GM23338 (cell line): ENCODE data around the gene NCBP3. TPM values are rescaled to one million over a fixed set of nuclear protein-coding genes. Genes with fewer than 3 reads are reported as not detected.

Experiments
- ATAC-seq: fragments of 200-7000 bp; cut with Tn5 transposase; 3 replicates; pipeline ENCODE4 v1.9.1; 2020
- DNase-seq: peaks from one replicate; pipeline ENCODE4 v3.0.0-alpha.2; 2015; ENCODE audit warnings: low spot score
- H2AFZ ChIP-seq: fragments of 200-600 bp; sonication (generic); 2 replicates; pipeline ENCODE4 v1.8.0; 2016; ENCODE audit warnings: antibody characterized with exemption, mild to moderate bottlenecking, moderate library complexity
- H3F3A ChIP-seq: fragments of 200-600 bp; sonication (generic); replicated peaks from 2 replicates; pipeline ENCODE4 v1.8.0; 2017; ENCODE audit warnings: antibody characterized with exemption, mixed run types, low read depth
- H3K27ac ChIP-seq: fragments of 200-600 bp; sonication (generic); 2 replicates; pipeline ENCODE4 v1.6.1; 2016; ENCODE audit warnings: low read depth
- H3K27me3 ChIP-seq: fragments of 200-600 bp; sonication (generic); 2 replicates; pipeline ENCODE4 v1.8.0; 2016; ENCODE audit warnings: mild to moderate bottlenecking, mixed run types, moderate library complexity; ENCODE audit not compliant: insufficient read depth
- H3K36me3 ChIP-seq: fragments of 200-600 bp; sonication (generic); 2 replicates; pipeline ENCODE4 v1.8.0; 2016; ENCODE audit warnings: mild to moderate bottlenecking; ENCODE audit not compliant: insufficient read depth
- H3K4me1 ChIP-seq: fragments of 200-600 bp; sonication (generic); 2 replicates; pipeline ENCODE4 v1.8.0; 2016; ENCODE audit warnings: mild to moderate bottlenecking, moderate library complexity; ENCODE audit not compliant: insufficient read depth
- H3K4me2 ChIP-seq: fragments of 200-600 bp; sonication (generic); 2 replicates; pipeline ENCODE4 v1.7.1; 2017; ENCODE audit warnings: mixed run types
- H3K4me3 ChIP-seq: fragments of 200-600 bp; sonication (generic); 2 replicates; pipeline ENCODE4 v1.6.1; 2016; ENCODE audit warnings: mixed run types
- H3K79me2 ChIP-seq: fragments of 200-600 bp; sonication (generic); replicated peaks from 2 replicates; pipeline ENCODE4 v1.8.0; 2017; ENCODE audit warnings: mild to moderate bottlenecking; ENCODE audit not compliant: insufficient read depth
- H3K9me2 ChIP-seq: fragments of 200-600 bp; sonication (generic); 2 replicates; pipeline ENCODE4 v1.8.0; 2017; ENCODE audit not compliant: insufficient read depth
- H4K20me1 ChIP-seq: fragments of 200-600 bp; sonication (generic); replicated peaks from 2 replicates; pipeline ENCODE4 v1.8.0; 2017; ENCODE audit warnings: mild to moderate bottlenecking; ENCODE audit not compliant: insufficient read depth
- H3K27ac Mint-ChIP-seq: 2 replicates; pipeline ENCODE4 v1.8.0; 2020; ENCODE audit warnings: inconsistent platforms, mild to moderate bottlenecking, moderate library complexity, mixed read lengths
- H3K27me3 Mint-ChIP-seq: 3 replicates; pipeline ENCODE4 v1.8.0; 2022; ENCODE audit warnings: low read depth, mild to moderate bottlenecking, moderate library complexity, mixed read lengths, inconsistent platforms; ENCODE audit not compliant: insufficient read depth, poor library complexity
- H3K36me3 Mint-ChIP-seq: 3 replicates; pipeline ENCODE4 v1.8.0; 2021; ENCODE audit warnings: low read depth, mild to moderate bottlenecking, inconsistent platforms, moderate library complexity, mixed read lengths
- H3K4me1 Mint-ChIP-seq: 3 replicates; pipeline ENCODE4 v1.8.0; 2020; ENCODE audit warnings: mild to moderate bottlenecking, inconsistent platforms, mixed read lengths
- H3K4me3 Mint-ChIP-seq: 3 replicates; pipeline ENCODE4 v1.8.0; 2021; ENCODE audit warnings: moderate library complexity, mild to moderate bottlenecking, inconsistent platforms, mixed read lengths
- H3K9me3 Mint-ChIP-seq: 3 replicates; pipeline ENCODE4 v1.8.0; 2020; ENCODE audit warnings: moderate library complexity, mild to moderate bottlenecking, inconsistent platforms, mixed read lengths
- CREB1 ChIP-seq: fragments of 250-450 bp; sonication (Bioruptor Pico); IDR thresholded peaks from 2 replicates; pipeline ENCODE4 v1.5.0; 2020; ENCODE audit warnings: low read depth, mild to moderate bottlenecking, moderate library complexity
- POLR2AphosphoS5 ChIP-seq: IDR thresholded peaks from 2 replicates; pipeline ENCODE4 v1.6.1; 2016; ENCODE audit warnings: antibody characterized with exemption, low read depth
- REST ChIP-seq: IDR thresholded peaks from one replicate; pipeline ENCODE4 v1.6.1; 2018; ENCODE audit warnings: antibody characterized with exemption; ENCODE audit not compliant: unreplicated experiment
- ZNF331 ChIP-seq: fragments of 250-450 bp; sonication (Bioruptor Pico); IDR thresholded peaks from 2 replicates; pipeline ENCODE4 v1.5.0; 2020; ENCODE audit warnings: low read depth, mild to moderate bottlenecking, moderate library complexity
- ZNF462 ChIP-seq: fragments of 250-450 bp; sonication (Bioruptor Pico); IDR thresholded peaks from 2 replicates; pipeline ENCODE4 v1.5.0; 2020; ENCODE audit warnings: mild to moderate bottlenecking, moderate library complexity
- polyA plus RNA-seq: library from polyadenylated mRNA; unstranded; fragments of >200 nt; fragmentation: Nextera tagmentation; extraction: Ambion mirVana; gene quantifications from 2 replicates; pipeline ENCODE4 v1.2.1, GENCODE V29; 2016
- total RNA-seq: library from RNA; depleted of rRNA; stranded (reverse); fragments of >200 nt; shearing (Covaris generic); gene quantifications from 2 replicates; pipeline ENCODE4 v1.2.3, GENCODE V29; 2014
- TF ChIP-seq, protein P1 (sequence below), 2 experiments: fragments of 200-600 bp in 1 of 2; sonication (generic) in 1 of 2; conservative IDR thresholded peaks; 2 replicates each; pipeline versions ENCODE4 v1.5.1 to v1.6.1; 2016 to 2017; ENCODE audit warnings: antibody characterized with exemption in 2 of 2, low read depth in 2 of 2, mild to moderate bottlenecking in 2 of 2, moderate library complexity in 1 of 2
- TF ChIP-seq, protein P2 (sequence below): IDR thresholded peaks from 2 replicates; pipeline ENCODE4 v1.6.1; 2016; ENCODE audit warnings: antibody characterized with exemption

NCBP3 gene
- total and polyA plus RNA-seq, 2 experiments from 2014 or later = 35.5 to 42.8 TPM

- no peaks in the 10 kb centered on the region for H3K9me3 Mint-ChIP-seq
- Histone ChIP-seq H3F3A (peaks cover 4% of the 10 kb centered on the region), H3K27ac (no peak overlapping the region; the same call in 1 of the 2 replicates), H3K4me3 (no peak overlapping the region), H3K4me2 (no peak overlapping the region), H3K4me1 (no peaks in the 10 kb centered on the region), H3K9me2 (no peaks in the 10 kb centered on the region), H3K79me2 (no peaks in the 10 kb centered on the region), H3K27me3 (no peaks in the 10 kb centered on the region), H2AFZ (no peak overlapping the region), H4K20me1 (no peaks in the 10 kb centered on the region; the same call in none of the 2 replicates), H3K36me3 (peaks cover 4% of the 10 kb centered on the region; the same call in 1 of the 2 replicates)
- TF ChIP-seq, protein P1, sequence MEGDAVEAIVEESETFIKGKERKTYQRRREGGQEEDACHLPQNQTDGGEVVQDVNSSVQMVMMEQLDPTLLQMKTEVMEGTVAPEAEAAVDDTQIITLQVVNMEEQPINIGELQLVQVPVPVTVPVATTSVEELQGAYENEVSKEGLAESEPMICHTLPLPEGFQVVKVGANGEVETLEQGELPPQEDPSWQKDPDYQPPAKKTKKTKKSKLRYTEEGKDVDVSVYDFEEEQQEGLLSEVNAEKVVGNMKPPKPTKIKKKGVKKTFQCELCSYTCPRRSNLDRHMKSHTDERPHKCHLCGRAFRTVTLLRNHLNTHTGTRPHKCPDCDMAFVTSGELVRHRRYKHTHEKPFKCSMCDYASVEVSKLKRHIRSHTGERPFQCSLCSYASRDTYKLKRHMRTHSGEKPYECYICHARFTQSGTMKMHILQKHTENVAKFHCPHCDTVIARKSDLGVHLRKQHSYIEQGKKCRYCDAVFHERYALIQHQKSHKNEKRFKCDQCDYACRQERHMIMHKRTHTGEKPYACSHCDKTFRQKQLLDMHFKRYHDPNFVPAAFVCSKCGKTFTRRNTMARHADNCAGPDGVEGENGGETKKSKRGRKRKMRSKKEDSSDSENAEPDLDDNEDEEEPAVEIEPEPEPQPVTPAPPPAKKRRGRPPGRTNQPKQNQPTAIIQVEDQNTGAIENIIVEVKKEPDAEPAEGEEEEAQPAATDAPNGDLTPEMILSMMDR (conservative IDR thresholded peaks at IDR 0.05; ENCODE audit: low read depth in 2 of 2) = no peak
- TF ChIP-seq REST (no peak), ZNF462 (no peak), ZNF331 (CRISPR knock-in tag) (no peak), POLR2AphosphoS5 (no peak), CREB1 (CRISPR knock-in tag) (no peak)
- TF ChIP-seq, protein P2, sequence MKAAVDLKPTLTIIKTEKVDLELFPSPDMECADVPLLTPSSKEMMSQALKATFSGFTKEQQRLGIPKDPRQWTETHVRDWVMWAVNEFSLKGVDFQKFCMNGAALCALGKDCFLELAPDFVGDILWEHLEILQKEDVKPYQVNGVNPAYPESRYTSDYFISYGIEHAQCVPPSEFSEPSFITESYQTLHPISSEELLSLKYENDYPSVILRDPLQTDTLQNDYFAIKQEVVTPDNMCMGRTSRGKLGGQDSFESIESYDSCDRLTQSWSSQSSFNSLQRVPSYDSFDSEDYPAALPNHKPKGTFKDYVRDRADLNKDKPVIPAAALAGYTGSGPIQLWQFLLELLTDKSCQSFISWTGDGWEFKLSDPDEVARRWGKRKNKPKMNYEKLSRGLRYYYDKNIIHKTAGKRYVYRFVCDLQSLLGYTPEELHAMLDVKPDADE = no peak
- no peak for ATAC-seq
- H3K27ac Mint-ChIP-seq = no peak overlapping the region
- H3K27me3 Mint-ChIP-seq = peaks cover 12% of the 10 kb centered on the region
- no peak for DNase-seq
- H3K4me1 Mint-ChIP-seq = no peaks in the 10 kb centered on the region
- H3K4me3 Mint-ChIP-seq = no peak overlapping the region
- peaks cover 4% of the 10 kb centered on the region; the same call in 2 of the 3 replicates for H3K36me3 Mint-ChIP-seq
These were observed 44.3 kb downstream of the NCBP3 start for GRCh38 chr17:3801792-3802191.
